ENCODE measurements around the gene ATF4. TPM values are rescaled to one million over a fixed set of nuclear protein-coding genes. Genes with fewer than 3 reads are reported as not detected.

ATF4 gene
- total RNA-seq, 4 donors from 2014 or later = 258 to 714 (median 610) TPM

DNA sequence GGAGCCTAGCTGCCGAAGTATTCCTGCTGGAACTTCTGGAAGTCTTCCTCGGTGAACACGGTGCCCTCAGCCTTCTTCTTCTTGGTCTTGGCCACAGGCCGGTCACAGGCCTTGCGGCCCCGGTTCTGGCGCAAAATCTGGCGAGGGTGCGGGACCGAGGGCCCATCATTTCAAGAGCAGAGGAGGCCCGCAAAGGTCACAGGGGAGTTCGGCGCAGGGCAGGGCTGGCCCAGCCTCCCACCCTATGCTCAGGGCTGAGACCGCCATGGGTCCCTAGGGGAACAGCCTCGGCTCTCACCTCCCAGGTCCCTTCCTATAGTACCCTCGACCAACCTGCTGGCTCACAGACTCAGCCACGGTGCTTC, 9.1 kb downstream of the ATF4 start:
- TF ChIP-seq CTCF (IDR thresholded peaks at IDR 0.05) = no peak
- DNase-seq (ENCODE audit: low spot score) (no peak), ATAC-seq (ENCODE audit: low FRiP score) (no peak)

DNA sequence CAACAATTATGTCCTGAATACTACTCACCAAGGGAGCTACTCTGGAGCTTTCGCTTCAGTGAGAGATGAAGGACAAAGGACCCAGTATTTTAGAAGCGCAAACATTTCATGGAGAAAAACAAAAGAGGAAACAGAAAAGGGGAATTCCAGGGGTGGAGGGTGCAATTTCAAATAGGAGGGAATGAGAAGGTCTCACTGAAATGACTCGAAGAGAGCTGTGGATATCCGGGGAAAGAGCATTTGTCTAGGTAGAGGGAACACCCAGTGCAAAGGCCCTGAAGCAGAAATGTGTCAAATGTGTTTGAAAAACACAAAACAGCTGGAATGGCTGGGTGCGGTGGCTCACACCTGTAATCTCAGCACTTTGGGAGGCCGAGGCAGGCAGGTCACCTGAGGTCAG, 9.8 kb downstream of the ATF4 start:
- ATAC-seq (ENCODE audit: low FRiP score) = no peak
- no peak for DNase-seq (ENCODE audit: low spot score)
- no peak for TF ChIP-seq CTCF (IDR thresholded peaks at IDR 0.05)

DNA sequence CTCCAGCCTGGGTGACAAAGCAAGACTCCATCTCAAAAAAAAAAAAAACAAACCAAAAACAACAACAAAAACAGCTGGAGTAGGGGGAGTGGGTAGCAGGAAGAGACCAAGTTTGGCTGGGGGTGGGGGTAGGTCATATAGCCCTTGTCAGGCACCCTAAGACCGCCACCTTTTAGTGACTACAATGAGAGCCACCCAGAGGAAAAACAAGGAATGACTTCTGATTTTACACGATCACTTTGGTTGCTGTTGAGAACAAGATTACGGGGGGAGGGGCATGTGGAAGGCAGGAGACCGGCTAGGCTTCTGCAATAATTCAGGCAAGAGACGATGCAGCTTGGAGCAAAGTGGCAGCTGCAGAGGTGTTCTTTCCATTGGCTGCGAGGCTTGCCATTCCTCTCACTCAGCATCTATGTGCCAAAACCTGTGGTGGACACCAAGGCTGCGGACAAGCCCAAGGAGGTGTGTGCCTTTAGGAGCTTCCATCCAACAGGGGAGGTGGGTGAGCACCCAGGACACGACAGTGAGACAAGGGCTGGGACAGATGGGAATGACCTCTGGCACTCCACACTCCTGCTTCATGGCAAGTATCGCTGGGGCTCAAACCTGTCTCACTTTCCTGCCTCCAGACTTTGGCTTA, 10.4 kb downstream of the ATF4 start:
- ATAC-seq (ENCODE audit: low FRiP score) (no peak), DNase-seq (ENCODE audit: low spot score) (no peak)
- TF ChIP-seq CTCF (IDR thresholded peaks at IDR 0.05) = no peak

DNA sequence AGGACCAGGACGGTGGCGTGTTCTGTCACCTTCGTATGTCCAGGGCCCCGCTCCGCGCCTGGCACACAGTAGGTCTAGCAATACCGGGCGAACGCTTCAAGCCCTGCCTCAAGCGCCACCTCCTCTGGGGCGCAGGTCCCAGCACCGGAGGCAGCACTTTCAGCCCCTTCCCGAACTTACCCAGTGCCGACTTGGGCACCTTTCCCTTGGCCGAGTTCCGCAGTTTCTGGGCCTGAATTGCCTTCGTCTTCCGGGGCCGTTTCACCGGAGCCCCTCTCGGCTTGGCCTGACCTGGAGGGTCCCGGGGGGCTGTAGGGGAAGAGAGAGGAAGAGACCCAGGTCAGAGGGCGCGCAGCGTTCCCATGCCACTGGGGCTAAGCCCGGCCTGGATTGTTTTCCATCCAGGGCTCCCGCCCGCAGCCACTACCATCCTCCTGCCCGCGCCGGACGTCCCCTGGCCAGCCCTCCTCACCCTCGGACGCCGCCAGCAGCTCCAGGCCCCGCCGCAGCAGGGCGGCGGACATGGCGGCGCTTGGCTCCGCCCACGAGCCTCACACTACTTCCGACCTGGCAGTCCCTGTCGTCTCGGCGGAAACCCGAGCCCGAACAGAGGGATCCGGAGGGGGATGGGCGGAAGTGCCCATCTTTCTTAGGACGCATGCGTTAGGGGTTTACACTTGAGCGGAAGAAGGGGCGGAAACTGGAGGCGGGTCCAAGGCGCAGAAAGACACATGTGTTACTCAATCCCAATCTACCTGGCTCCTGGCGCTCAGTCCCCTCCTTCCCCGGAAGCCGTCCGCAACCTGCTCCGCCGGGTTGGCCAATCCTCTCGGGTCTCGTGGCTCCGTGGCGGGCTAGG, 12.1 kb downstream of the ATF4 start, which contains the start of gene RPS19BP1:
RPS19BP1 (minus strand) TSS at position 534 of the 859 bp plus-strand sequence; CDS start at position 524, 10 bp downstream.
- ATAC-seq (ENCODE audit: low FRiP score) (peak; percentile 91), DNase-seq (ENCODE audit: low spot score) (peak; percentile 97)
- TF ChIP-seq CTCF (IDR thresholded peaks at IDR 0.05) = no peak

DNA sequence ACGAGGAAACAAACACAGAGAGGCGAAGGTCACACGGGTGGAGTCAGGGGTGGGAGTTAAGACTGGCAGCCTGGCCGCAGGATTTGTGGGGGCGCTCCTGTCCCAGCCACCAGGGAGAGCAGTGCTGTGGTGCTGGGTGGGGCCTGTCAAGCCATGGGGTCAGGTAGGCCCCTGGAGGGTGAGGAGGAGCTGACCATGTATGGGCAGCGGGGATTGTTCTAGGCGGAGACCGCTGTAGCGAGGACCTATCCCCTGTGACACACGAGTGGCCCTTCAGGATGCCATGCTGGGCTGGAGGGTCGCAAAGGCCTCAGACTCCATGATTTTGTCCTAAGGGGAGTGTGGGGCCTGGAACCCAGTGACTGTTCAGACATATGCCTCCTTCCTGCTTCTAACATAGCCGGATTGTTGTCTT, 13.7 kb downstream of the ATF4 start:
- DNase-seq (ENCODE audit: low spot score) (no peak), ATAC-seq (ENCODE audit: low FRiP score) (no peak)
- no peak for TF ChIP-seq CTCF (IDR thresholded peaks at IDR 0.05)

DNA sequence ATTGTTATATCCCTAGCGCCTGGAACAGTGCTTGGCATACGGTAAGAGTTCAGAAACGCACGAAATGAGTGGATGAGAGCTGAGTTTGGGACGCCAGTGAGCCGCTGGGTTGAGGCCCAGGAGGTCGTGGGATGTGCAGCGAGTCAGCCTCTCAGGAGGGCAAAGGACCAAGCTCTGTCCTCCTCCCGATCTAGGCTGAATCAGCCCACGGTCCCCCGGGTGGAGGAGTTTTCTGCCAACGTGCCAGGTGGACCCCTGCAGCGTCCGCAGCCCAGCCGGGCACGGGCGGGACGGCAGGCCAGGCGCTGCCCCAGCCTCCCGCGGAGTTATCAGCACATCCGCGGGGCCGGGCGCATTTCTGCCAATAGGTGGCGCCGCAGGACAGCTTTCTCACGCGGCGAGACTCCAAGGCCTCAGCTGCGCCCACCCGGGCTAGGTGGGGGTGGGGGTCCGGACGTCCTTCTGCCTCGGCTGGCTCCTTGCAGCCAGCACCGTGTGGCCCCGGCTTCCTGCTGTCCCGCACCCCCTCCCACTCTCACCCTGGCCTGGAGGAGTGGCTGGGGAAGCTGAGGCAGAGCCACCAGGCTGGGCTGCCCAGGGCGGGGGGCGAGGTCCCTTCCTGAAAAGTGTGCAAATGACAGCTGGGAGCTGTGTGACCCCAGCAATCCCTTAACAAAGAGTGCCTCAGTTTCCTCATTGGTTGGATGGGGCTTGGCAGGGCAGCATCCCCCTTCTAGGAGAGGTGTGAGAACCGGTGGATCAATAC, 14.4 kb downstream of the ATF4 start:
- peak; percentile 93 for DNase-seq (ENCODE audit: low spot score)
- TF ChIP-seq CTCF (IDR thresholded peaks at IDR 0.05) = peak in 2 of 3 donors; percentile 35 to 78
- ATAC-seq (ENCODE audit: low FRiP score) = no peak
